Peyer's patch (tissue), 4 donors: ENCODE data around the gene CCNC. TPM values are rescaled to one million over a fixed set of nuclear protein-coding genes. Genes with fewer than 3 reads are reported as not detected.

Experiments
- DNase-seq, 3 donors: peaks; one replicate each; pipeline ENCODE4 v3.0.0-alpha.2; 2017 to 2019
- H3K27ac ChIP-seq, 4 donors: fragments of 200-600 bp; sonication (generic); one replicate each; pipeline ENCODE4 v1.5.1; 2016 to 2019
- H3K27me3 ChIP-seq, 2 donors: fragments of 200-600 bp; sonication (generic); one replicate each; pipeline ENCODE4 v1.5.1; 2019
- H3K36me3 ChIP-seq, 3 donors: fragments of 200-600 bp; sonication (generic); one replicate each; pipeline ENCODE4 v1.5.1; 2016 to 2019
- H3K4me1 ChIP-seq, 4 donors: fragments of 200-600 bp; sonication (generic); one replicate each; pipeline ENCODE4 v1.5.1; 2016 to 2019
- H3K4me3 ChIP-seq, 4 donors: fragments of 200-600 bp; sonication (generic); 1 replicate in 3 of 4; 2 replicates in 1 of 4; pipeline ENCODE4 v1.5.1; 2016 to 2019; ENCODE audit warnings: mild to moderate bottlenecking in 1 of 4
- H3K9me3 ChIP-seq, 4 donors: fragments of 200-600 bp; sonication (generic); one replicate each; pipeline ENCODE4 v1.5.1; 2016 to 2019; ENCODE audit warnings: mild to moderate bottlenecking in 1 of 4
- POLR2A ChIP-seq, 2 donors: fragments of 450-650 bp; IDR thresholded peaks; one replicate each; pipeline ENCODE4 v1.5.1; 2017; ENCODE audit warnings: antibody characterized with exemption in 2 of 2, mild to moderate bottlenecking in 2 of 2, moderate library complexity in 2 of 2
- total RNA-seq, 4 donors: library from RNA; depleted of rRNA; stranded (reverse); fragments of >200 nt; gene quantifications; one replicate each; pipeline ENCODE4 v1.1.0, GENCODE V29; 2016
- TF ChIP-seq, protein P1 (sequence below), 6 experiments: fragments of 450-650 bp in 4 of 6; fragments of 200-600 bp in 2 of 6; sonication (generic) in 1 of 6; IDR thresholded peaks; one replicate each; pipeline ENCODE4 v1.5.1; 2017 to 2019; ENCODE audit warnings: antibody characterized with exemption in 6 of 6, mild to moderate bottlenecking in 3 of 6, moderate library complexity in 1 of 6

CCNC gene
- total RNA-seq, 4 donors from 2014 or later, result 35.8 to 45.5 (median 40.9) TPM

DNA sequence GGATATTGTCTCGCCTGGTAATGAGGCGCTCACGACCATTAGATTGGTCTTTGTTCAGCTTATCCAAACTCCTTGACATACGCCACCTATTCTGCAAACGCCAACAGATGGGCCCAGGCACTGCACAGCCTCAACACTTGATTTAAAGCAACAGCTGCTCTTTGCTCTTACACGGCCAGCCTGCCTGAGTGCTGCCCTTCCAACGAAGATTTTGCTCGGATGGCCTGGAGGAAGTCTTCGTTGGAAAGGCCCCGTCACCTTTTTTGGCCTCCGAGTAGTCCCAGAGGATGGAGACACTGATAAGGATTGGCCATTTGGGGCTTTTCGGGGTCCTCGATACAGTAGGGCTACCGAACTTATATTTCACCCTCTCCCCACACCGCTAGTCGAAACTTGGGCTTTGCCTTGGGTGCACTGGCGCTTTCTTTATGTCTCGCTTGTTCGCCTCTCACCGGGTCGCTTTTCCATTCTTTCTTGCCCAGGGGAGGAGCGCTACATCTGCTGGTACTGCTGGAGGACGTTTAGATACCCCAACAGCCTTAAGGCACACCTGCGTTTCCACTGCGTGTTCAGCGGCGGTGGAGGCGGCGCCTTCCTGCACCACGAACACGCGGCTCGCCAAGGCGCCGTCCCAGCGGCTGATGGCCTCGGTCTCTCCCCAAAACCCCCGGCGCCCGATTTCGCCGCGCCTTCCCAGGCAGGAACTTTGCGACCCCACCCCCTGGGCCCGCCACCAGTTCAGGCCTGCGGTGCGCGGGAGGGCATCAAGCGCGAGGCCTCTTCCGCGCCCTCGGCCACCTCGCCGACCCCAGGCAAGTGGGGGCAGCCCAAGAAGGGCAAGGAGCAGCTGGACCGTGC is 44.3 kb upstream of the CCNC start:
- Histone ChIP-seq H3K9me3 (no peaks in the 10 kb centered on the region), H3K36me3 (no peaks in the 10 kb centered on the region), H3K27ac (no peak overlapping the region), H3K4me3 (peak overlapping the region; percentile 32 to 59 (median 57)), H3K4me1 (peaks cover 4 to 23% (median 14%) of the 10 kb centered on the region in 4 donors), H3K27me3 (peaks cover 3 to 65% of the 10 kb centered on the region in 2 donors)
- no peak for DNase-seq
- TF ChIP-seq POLR2A (IDR thresholded peaks at IDR 0.05), result no peak
- TF ChIP-seq, protein P1, sequence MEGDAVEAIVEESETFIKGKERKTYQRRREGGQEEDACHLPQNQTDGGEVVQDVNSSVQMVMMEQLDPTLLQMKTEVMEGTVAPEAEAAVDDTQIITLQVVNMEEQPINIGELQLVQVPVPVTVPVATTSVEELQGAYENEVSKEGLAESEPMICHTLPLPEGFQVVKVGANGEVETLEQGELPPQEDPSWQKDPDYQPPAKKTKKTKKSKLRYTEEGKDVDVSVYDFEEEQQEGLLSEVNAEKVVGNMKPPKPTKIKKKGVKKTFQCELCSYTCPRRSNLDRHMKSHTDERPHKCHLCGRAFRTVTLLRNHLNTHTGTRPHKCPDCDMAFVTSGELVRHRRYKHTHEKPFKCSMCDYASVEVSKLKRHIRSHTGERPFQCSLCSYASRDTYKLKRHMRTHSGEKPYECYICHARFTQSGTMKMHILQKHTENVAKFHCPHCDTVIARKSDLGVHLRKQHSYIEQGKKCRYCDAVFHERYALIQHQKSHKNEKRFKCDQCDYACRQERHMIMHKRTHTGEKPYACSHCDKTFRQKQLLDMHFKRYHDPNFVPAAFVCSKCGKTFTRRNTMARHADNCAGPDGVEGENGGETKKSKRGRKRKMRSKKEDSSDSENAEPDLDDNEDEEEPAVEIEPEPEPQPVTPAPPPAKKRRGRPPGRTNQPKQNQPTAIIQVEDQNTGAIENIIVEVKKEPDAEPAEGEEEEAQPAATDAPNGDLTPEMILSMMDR (IDR thresholded peaks at IDR 0.05), result no peak

DNA sequence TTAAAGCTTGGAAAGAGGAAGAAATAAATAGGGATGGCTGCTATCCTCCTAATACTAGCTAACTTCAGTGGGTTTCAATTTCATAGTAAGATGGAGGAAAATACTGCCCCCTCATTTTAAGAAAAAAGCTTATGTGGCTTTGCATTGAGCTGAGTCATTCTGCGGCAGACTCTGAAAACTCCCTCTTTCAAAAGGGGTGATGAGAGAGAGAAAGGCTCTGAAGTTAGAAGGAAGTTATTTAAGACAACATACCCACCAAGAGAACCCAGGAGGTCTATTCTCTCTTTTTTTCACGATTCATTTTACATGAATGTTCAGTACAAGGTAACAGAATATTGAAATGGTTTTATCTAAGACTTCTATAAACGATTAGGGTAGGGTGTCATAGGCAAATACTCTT is 42.7 kb upstream of the CCNC start:
- H3K4me3 ChIP-seq, result no peak overlapping the region
- peaks cover 3 to 76% of the 10 kb centered on the region in 2 donors for H3K27me3 ChIP-seq
- no peak for DNase-seq
- no peak overlapping the region for H3K27ac ChIP-seq
- peaks cover 4 to 23% (median 14%) of the 10 kb centered on the region in 4 donors for H3K4me1 ChIP-seq
- no peak for TF ChIP-seq POLR2A (IDR thresholded peaks at IDR 0.05)
- TF ChIP-seq, protein P1 (IDR thresholded peaks at IDR 0.05), result no peak
- H3K36me3 ChIP-seq, result no peaks in the 10 kb centered on the region
- no peaks in the 10 kb centered on the region for H3K9me3 ChIP-seq

DNA sequence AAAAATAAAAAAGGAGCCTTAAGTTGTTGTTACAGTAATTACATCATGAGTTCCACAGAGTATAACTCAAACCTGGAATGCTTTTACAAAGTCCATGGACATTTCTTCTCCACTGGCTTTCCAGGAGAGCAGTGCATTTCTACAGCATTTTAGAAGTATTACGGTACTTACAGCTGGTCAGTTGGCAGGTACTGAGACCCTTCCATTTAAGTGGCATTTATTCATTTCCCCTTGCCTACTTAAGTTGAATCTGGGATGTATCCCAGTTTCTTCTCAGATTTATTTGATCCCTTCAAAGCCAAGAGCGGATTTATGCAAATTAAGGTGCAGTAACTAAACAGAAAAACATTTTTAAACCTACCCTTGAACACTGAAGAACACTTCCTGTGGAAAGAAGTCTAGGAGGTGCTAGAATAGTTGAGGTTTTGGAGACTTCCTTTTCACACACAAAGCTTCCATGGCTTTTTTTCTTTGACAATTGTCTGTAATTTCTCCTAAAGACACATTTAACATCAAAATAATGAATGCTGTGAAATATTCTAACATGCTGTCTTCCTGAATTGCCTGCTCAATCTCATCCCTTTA is 41.5 kb upstream of the CCNC start:
- Histone ChIP-seq H3K4me1 (peaks cover 4 to 23% (median 14%) of the 10 kb centered on the region in 4 donors), H3K27ac (no peak overlapping the region), H3K36me3 (no peaks in the 10 kb centered on the region), H3K27me3 (peaks cover 0 to 87% of the 10 kb centered on the region in 2 donors), H3K4me3 (no peak overlapping the region), H3K9me3 (no peaks in the 10 kb centered on the region)
- TF ChIP-seq, protein P1 (IDR thresholded peaks at IDR 0.05), result no peak
- TF ChIP-seq POLR2A (IDR thresholded peaks at IDR 0.05), result no peak
- no peak for DNase-seq

DNA sequence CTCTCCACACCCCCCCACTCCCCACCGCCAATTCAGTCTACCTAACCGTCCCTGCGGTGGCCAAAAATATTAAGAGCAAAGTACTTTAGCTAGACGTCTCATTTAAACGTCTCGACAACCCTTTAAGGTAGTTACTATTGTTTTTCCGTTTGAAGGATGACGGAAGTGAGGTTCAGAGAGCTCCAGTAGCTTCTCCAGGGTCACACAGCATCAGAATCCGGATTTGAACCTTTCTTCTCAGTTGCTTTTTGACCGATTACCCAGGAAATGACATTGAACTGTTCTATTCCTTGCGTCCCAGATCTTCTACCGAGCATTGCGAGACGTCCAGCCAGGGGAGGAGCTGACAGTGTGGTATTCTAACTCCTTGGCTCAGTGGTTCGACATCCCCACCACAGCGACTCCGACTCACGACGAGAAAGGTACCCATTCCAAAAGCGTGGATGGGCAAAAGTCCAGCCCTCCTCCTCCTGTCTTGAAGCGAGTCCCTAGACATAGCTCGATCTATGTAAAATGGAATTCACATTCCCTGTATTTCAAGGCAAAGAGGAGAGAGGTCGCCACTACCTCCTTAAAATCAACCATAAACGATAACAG is 40.5 kb upstream of the CCNC start:
- H3K36me3 ChIP-seq, result no peaks in the 10 kb centered on the region
- H3K27ac ChIP-seq, result no peak overlapping the region
- H3K9me3 ChIP-seq, result no peaks in the 10 kb centered on the region
- H3K4me1 ChIP-seq, result peaks cover 0 to 19% (median 6%) of the 10 kb centered on the region in 4 donors
- no peak for TF ChIP-seq POLR2A (IDR thresholded peaks at IDR 0.05)
- TF ChIP-seq, protein P1 (IDR thresholded peaks at IDR 0.05), result no peak
- no peak for DNase-seq
- H3K4me3 ChIP-seq, result no peak overlapping the region
- H3K27me3 ChIP-seq, result peaks cover 0 to 85% of the 10 kb centered on the region in 2 donors

DNA sequence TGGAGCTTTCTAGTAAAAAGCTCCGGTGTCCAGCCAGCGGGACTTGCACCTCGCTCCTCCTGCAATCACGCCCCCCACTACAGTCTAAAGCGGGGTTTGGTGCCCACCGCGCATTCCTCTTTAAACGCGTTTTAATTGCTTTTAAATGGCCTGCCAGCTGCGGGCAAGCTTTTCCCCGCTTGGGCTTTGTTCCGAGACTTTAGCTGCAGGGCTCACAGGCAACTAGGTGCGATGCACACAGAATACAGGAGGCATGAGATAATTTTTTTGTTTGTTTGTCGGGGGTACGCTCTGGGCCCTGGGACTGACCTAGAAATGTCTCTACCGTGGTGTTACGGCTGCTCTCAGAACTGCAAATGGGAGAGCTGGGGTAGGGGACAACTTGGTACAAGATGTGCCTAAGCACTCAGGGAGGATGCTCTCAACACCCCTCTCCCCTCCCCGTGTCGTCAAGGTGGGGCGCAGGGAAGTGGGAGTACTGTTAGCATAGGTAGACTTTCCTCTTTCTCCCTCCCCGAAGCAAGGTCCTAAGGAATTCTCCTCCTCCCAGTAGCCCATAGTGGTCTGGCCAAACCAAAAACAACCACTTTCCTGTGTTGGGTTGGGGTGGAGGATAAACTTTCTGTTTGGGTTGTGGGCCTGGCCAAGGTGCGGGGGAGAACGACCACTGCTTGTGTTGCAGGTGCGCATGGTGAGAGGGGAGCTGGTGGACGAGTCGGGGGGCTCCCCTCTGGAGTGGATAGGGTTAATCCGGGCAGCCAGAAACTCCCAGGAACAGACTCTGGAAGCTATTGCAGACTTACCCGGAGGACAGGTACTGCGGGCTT is 39.8 kb upstream of the CCNC start:
- Histone ChIP-seq H3K36me3 (no peaks in the 10 kb centered on the region), H3K27ac (no peak overlapping the region), H3K9me3 (no peaks in the 10 kb centered on the region), H3K27me3 (peaks cover 0 to 85% of the 10 kb centered on the region in 2 donors), H3K4me3 (no peak overlapping the region), H3K4me1 (peaks cover 0 to 19% (median 8%) of the 10 kb centered on the region in 4 donors)
- no peak for DNase-seq
- no peak for TF ChIP-seq POLR2A (IDR thresholded peaks at IDR 0.05)
- TF ChIP-seq, protein P1 (IDR thresholded peaks at IDR 0.05), result no peak
